SK-N-SH (cell line): ENCODE measurements around the gene FLYWCH2. TPM values are rescaled to one million over a fixed set of nuclear protein-coding genes. Genes with fewer than 3 reads are reported as not detected.

Experiments used
- CTCF ChIA-PET: fragments of 300-600, 350-600 bp; formaldehyde crosslinking; extraction: SDS; loops from one replicate; lab custom pipeline; 2021; lab: Yijun Ruan, JAX
- POLR2A ChIA-PET: fragments of 350-600 bp; sonication (Branson Sonifier 250); formaldehyde crosslinking; extraction: SDS; loops from one replicate; lab custom pipeline; 2020; ENCODE audit warnings: antibody characterized with exemption, inconsistent platforms; lab: Yijun Ruan, JAX
- DNase-seq: peaks from one replicate; pipeline ENCODE4 v3.0.0; 2012
- H2AFZ ChIP-seq: fragments of 200-600 bp; sonication (generic); 2 replicates; pipeline ENCODE4 v1.8.1; 2016; ENCODE audit warnings: antibody characterized with exemption, mild to moderate bottlenecking, low read depth
- H3F3A ChIP-seq: fragments of 200-600 bp; sonication (generic); replicated peaks from 2 replicates; pipeline ENCODE3; 2016; ENCODE audit warnings: antibody characterized with exemption, mild to moderate bottlenecking; ENCODE audit not compliant: insufficient read depth
- H3K27ac ChIP-seq, 2 experiments: fragments of 200-500 bp in 1 of 2; fragments of 200-600 bp in 1 of 2; sonication (Bioruptor generic) in 1 of 2; sonication (generic), shearing (Covaris generic) in 1 of 2; 2 replicates each; pipeline versions ENCODE4 v1.5.1 to v1.6.1; 2014 to 2016; ENCODE audit warnings: low read depth in 2 of 2, inconsistent platforms in 1 of 2, low read length in 1 of 2, mild to moderate bottlenecking in 1 of 2, mixed read lengths in 1 of 2
- H3K27me3 ChIP-seq: fragments of 200-600 bp; sonication (generic), shearing (Covaris generic); 2 replicates; pipeline ENCODE4 v1.6.1; 2016; ENCODE audit warnings: mixed run types; ENCODE audit not compliant: insufficient read depth
- H3K36me3 ChIP-seq, 2 experiments: fragments of 200-500 bp in 1 of 2; fragments of 200-600 bp in 1 of 2; sonication (Bioruptor generic) in 1 of 2; sonication (generic) in 1 of 2; replicated peaks in 1 of 2; 2 replicates each; pipeline versions ENCODE3 to v1.5.1; 2014 to 2016; ENCODE audit warnings: low read length in 1 of 2, mild to moderate bottlenecking in 1 of 2; ENCODE audit not compliant: insufficient read depth in 2 of 2, control insufficient read depth in 1 of 2
- H3K4me1 ChIP-seq, 2 experiments: fragments of 200-500 bp in 1 of 2; fragments of 200-600 bp in 1 of 2; sonication (Bioruptor generic) in 1 of 2; sonication (generic), shearing (Covaris generic) in 1 of 2; 2 replicates each; pipeline versions ENCODE4 v1.5.1 to v1.6.1; 2014 to 2016; ENCODE audit warnings: low read depth in 1 of 2, low read length in 1 of 2, mixed run types in 1 of 2; ENCODE audit not compliant: insufficient read depth in 2 of 2, control insufficient read depth in 1 of 2
- H3K4me2 ChIP-seq: fragments of 200-600 bp; sonication (generic), shearing (Covaris generic); 2 replicates; pipeline ENCODE4 v1.6.1; 2017; ENCODE audit warnings: mixed run types
- H3K4me3 ChIP-seq, 2 experiments: fragments of 200-500 bp in 1 of 2; fragments of 200-600 bp in 1 of 2; sonication (Bioruptor generic) in 1 of 2; sonication (generic), shearing (Covaris generic) in 1 of 2; 2 replicates each; pipeline versions ENCODE4 v1.5.1 to v1.8.1; 2014 to 2016; ENCODE audit warnings: low read depth in 2 of 2, inconsistent platforms in 1 of 2, low read length in 1 of 2, mild to moderate bottlenecking in 1 of 2, mixed read lengths in 1 of 2, moderate library complexity in 1 of 2
- H3K79me2 ChIP-seq: fragments of 200-600 bp; sonication (generic); 2 replicates; pipeline ENCODE4 v1.8.1; 2017; ENCODE audit warnings: mild to moderate bottlenecking; ENCODE audit not compliant: insufficient read depth
- H3K9ac ChIP-seq: fragments of 200-600 bp; sonication (generic); 2 replicates; pipeline ENCODE4 v1.6.1; 2017; ENCODE audit warnings: mixed run types
- H3K9me2 ChIP-seq: fragments of 200-600 bp; sonication (generic); 2 replicates; pipeline ENCODE4 v1.6.1; 2017; ENCODE audit warnings: mixed run types
- H3K9me3 ChIP-seq: fragments of 200-600 bp; sonication (generic); 2 replicates; pipeline ENCODE4 v1.6.1; 2017; ENCODE audit warnings: mixed run types, mild to moderate bottlenecking, moderate library complexity
- H4K20me1 ChIP-seq: fragments of 200-600 bp; sonication (generic); 2 replicates; pipeline ENCODE4 v1.6.1; 2017; ENCODE audit warnings: mild to moderate bottlenecking, mixed run types; ENCODE audit not compliant: insufficient read depth
- ELF1 ChIP-seq: IDR thresholded peaks from 2 replicates; pipeline ENCODE4 v1.4.0; 2012
- FOSL2 ChIP-seq: IDR thresholded peaks from 2 replicates; pipeline ENCODE4 v1.4.0; 2012; ENCODE audit warnings: low read depth, mild to moderate bottlenecking, moderate library complexity, borderline replicate concordance
- FOXM1 ChIP-seq: IDR thresholded peaks from 2 replicates; pipeline ENCODE4 v1.4.0; 2012; ENCODE audit warnings: low read depth, mild to moderate bottlenecking
- RAD21 ChIP-seq: IDR thresholded peaks from 2 replicates; pipeline ENCODE4 v1.6.1; 2012; ENCODE audit warnings: mild to moderate bottlenecking, low read length
- TEAD4 ChIP-seq: IDR thresholded peaks from 2 replicates; pipeline ENCODE4 v1.4.0; 2012; ENCODE audit warnings: mild to moderate bottlenecking, borderline replicate concordance; ENCODE audit not compliant: insufficient read depth
- WGBS: methylation state at CpG from one replicate; pipeline ENCODE4 v1.1.6; 2017; ENCODE audit warnings: low lambda C conversion rate; 5-methylcytosine and 5-hydroxymethylcytosine counted together
- polyA plus RNA-seq, 3 experiments: library from polyadenylated mRNA; depleted of rRNA; stranded (reverse); fragments of >200 nt; gene quantifications; 2 replicates each; pipeline ENCODE4 v1.2.3, GENCODE V29; 2012
- TF ChIP-seq, protein P1 (sequence below): IDR thresholded peaks from 2 replicates; pipeline ENCODE4 v1.4.0; 2012; ENCODE audit warnings: low read depth, borderline replicate concordance
- TF ChIP-seq, protein P2 (sequence below): IDR thresholded peaks from 2 replicates; pipeline ENCODE4 v1.6.1; 2012; ENCODE audit warnings: mild to moderate bottlenecking, low read depth, low read length, moderate library complexity
- TF ChIP-seq, protein P3 (sequence below): fragments of 150-350 bp; IDR thresholded peaks from 2 replicates; pipeline ENCODE4 v1.6.1; 2017; ENCODE audit warnings: antibody characterized with exemption, low read length, low read depth, borderline replicate concordance
- TF ChIP-seq, protein P4 (sequence below): IDR thresholded peaks from 2 replicates; pipeline ENCODE4 v1.4.0; 2012; ENCODE audit warnings: low read depth
- TF ChIP-seq, protein P5 (sequence below): IDR thresholded peaks from 2 replicates; pipeline ENCODE4 v1.4.0; 2012; ENCODE audit warnings: low read depth, borderline replicate concordance
- TF ChIP-seq, protein P6 (sequence below): fragments of 200-600 bp; sonication (generic); IDR thresholded peaks from 2 replicates; pipeline ENCODE4 v1.6.1; 2017; ENCODE audit warnings: antibody characterized with exemption, mild to moderate bottlenecking, moderate library complexity
- TF ChIP-seq, protein P7 (sequence below): fragments of 150-350 bp; IDR thresholded peaks from 2 replicates; pipeline ENCODE4 v1.6.1; 2016; ENCODE audit warnings: mild to moderate bottlenecking, low read depth, low read length

The FLYWCH2 gene
- polyA plus RNA-seq, 1 of the 3 experiments (the other 2 are of a cell fraction): 64.8 TPM

DNA sequence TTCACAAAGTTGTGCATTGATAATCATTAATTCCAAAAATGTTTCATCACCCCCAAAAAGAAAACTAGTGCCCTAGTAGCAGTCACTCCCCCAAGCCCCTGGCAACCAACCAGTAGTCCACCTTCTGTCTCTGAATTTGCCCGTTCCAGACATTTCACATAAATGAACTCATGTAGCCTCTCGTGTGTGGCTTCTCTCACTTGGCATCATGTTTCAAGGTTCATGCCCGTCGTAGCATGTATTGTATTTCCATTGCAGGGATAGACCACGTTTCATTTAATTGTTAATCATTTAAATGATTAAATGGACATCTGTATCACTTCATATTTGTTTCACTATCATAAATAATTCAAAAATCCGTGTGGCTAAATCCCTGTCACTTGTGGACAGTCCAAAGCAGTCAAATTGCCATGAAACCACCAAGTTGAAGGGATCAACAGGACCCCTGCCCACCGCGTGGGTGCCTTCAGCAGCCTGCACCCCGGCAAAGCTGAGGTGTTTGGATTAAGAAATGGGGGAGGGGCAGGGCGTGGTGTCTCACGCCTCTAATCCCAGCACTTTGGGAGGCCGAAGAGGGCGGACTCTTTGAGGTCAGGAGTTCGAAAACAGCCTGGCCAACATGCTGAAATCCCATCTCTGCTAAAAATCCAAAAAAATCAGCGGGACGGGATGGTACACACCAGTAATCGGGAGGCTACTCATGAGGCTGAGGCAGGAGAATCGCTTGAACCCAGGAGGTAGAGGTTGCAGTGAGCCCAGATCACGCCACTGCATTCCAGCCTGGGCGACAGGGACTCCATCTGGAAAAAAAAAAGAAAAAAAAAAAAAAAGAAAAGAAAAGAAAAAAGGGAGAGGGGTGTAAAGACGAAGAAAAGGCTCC lies 8.7 kb upstream of the FLYWCH2 start:
- no peak overlapping the region for H3K9ac ChIP-seq
- no peaks in the 10 kb centered on the region for H4K20me1 ChIP-seq
- H3K27ac ChIP-seq: no peak overlapping the region
- H2AFZ ChIP-seq: peak overlapping the region; percentile 73; the same call in 1 of the 2 replicates
- H3F3A ChIP-seq: peaks cover 4% of the 10 kb centered on the region
- no peak overlapping the region for H3K4me2 ChIP-seq
- no peaks in the 10 kb centered on the region for H3K4me1 ChIP-seq
- WGBS: 75% methylated on average over 21 of the region's 21 CpGs
- ChIA-PET POLR2A (no interaction called here), CTCF (interaction anchor here (1.0 to 10.9 kb wide), 7 partner anchors 13 to 86 kb away, joined by 3 to 144 read pairs (median 4); partner anchors contain the start of gene FLYWCH1)
- H3K9me2 ChIP-seq: no peaks in the 10 kb centered on the region
- no peaks in the 10 kb centered on the region for H3K79me2 ChIP-seq
- TF ChIP-seq RAD21 (no peak), FOSL2 (no peak), ELF1 (no peak), FOXM1 (no peak), TEAD4 (no peak)
- TF ChIP-seq, protein P1, sequence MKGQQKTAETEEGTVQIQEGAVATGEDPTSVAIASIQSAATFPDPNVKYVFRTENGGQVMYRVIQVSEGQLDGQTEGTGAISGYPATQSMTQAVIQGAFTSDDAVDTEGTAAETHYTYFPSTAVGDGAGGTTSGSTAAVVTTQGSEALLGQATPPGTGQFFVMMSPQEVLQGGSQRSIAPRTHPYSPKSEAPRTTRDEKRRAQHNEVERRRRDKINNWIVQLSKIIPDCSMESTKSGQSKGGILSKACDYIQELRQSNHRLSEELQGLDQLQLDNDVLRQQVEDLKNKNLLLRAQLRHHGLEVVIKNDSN: no peak
- TF ChIP-seq, protein P2, sequence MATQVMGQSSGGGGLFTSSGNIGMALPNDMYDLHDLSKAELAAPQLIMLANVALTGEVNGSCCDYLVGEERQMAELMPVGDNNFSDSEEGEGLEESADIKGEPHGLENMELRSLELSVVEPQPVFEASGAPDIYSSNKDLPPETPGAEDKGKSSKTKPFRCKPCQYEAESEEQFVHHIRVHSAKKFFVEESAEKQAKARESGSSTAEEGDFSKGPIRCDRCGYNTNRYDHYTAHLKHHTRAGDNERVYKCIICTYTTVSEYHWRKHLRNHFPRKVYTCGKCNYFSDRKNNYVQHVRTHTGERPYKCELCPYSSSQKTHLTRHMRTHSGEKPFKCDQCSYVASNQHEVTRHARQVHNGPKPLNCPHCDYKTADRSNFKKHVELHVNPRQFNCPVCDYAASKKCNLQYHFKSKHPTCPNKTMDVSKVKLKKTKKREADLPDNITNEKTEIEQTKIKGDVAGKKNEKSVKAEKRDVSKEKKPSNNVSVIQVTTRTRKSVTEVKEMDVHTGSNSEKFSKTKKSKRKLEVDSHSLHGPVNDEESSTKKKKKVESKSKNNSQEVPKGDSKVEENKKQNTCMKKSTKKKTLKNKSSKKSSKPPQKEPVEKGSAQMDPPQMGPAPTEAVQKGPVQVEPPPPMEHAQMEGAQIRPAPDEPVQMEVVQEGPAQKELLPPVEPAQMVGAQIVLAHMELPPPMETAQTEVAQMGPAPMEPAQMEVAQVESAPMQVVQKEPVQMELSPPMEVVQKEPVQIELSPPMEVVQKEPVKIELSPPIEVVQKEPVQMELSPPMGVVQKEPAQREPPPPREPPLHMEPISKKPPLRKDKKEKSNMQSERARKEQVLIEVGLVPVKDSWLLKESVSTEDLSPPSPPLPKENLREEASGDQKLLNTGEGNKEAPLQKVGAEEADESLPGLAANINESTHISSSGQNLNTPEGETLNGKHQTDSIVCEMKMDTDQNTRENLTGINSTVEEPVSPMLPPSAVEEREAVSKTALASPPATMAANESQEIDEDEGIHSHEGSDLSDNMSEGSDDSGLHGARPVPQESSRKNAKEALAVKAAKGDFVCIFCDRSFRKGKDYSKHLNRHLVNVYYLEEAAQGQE: no peak
- TF ChIP-seq, protein P3, sequence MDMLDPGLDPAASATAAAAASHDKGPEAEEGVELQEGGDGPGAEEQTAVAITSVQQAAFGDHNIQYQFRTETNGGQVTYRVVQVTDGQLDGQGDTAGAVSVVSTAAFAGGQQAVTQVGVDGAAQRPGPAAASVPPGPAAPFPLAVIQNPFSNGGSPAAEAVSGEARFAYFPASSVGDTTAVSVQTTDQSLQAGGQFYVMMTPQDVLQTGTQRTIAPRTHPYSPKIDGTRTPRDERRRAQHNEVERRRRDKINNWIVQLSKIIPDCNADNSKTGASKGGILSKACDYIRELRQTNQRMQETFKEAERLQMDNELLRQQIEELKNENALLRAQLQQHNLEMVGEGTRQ: no peak
- TF ChIP-seq, protein P4, sequence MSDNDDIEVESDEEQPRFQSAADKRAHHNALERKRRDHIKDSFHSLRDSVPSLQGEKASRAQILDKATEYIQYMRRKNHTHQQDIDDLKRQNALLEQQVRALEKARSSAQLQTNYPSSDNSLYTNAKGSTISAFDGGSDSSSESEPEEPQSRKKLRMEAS: no peak
- TF ChIP-seq, protein P5, sequence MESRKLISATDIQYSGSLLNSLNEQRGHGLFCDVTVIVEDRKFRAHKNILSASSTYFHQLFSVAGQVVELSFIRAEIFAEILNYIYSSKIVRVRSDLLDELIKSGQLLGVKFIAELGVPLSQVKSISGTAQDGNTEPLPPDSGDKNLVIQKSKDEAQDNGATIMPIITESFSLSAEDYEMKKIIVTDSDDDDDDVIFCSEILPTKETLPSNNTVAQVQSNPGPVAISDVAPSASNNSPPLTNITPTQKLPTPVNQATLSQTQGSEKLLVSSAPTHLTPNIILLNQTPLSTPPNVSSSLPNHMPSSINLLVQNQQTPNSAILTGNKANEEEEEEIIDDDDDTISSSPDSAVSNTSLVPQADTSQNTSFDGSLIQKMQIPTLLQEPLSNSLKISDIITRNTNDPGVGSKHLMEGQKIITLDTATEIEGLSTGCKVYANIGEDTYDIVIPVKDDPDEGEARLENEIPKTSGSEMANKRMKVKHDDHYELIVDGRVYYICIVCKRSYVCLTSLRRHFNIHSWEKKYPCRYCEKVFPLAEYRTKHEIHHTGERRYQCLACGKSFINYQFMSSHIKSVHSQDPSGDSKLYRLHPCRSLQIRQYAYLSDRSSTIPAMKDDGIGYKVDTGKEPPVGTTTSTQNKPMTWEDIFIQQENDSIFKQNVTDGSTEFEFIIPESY: no peak
- TF ChIP-seq, protein P6, sequence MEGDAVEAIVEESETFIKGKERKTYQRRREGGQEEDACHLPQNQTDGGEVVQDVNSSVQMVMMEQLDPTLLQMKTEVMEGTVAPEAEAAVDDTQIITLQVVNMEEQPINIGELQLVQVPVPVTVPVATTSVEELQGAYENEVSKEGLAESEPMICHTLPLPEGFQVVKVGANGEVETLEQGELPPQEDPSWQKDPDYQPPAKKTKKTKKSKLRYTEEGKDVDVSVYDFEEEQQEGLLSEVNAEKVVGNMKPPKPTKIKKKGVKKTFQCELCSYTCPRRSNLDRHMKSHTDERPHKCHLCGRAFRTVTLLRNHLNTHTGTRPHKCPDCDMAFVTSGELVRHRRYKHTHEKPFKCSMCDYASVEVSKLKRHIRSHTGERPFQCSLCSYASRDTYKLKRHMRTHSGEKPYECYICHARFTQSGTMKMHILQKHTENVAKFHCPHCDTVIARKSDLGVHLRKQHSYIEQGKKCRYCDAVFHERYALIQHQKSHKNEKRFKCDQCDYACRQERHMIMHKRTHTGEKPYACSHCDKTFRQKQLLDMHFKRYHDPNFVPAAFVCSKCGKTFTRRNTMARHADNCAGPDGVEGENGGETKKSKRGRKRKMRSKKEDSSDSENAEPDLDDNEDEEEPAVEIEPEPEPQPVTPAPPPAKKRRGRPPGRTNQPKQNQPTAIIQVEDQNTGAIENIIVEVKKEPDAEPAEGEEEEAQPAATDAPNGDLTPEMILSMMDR: no peak
- TF ChIP-seq, protein P7, sequence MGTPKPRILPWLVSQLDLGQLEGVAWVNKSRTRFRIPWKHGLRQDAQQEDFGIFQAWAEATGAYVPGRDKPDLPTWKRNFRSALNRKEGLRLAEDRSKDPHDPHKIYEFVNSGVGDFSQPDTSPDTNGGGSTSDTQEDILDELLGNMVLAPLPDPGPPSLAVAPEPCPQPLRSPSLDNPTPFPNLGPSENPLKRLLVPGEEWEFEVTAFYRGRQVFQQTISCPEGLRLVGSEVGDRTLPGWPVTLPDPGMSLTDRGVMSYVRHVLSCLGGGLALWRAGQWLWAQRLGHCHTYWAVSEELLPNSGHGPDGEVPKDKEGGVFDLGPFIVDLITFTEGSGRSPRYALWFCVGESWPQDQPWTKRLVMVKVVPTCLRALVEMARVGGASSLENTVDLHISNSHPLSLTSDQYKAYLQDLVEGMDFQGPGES: no peak
- H3K9me3 ChIP-seq: no peaks in the 10 kb centered on the region
- no peak for DNase-seq
- H3K27me3 ChIP-seq: no peaks in the 10 kb centered on the region
- no peaks in the 10 kb centered on the region for H3K36me3 ChIP-seq
- peak overlapping the region in 1 of 2 experiments; percentile 32; a peak in 1 of 4 replicates for H3K4me3 ChIP-seq
